ENCODE measurements around the gene FOXP1. TPM values are rescaled to one million over a fixed set of nuclear protein-coding genes. Genes with fewer than 3 reads are reported as not detected.

The FOXP1 gene
- total and polyA plus RNA-seq, 3 donors from 2014 or later: 37.8 to 105 (median 75.9) TPM

- H3K27me3 ChIP-seq: no peaks in the 10 kb centered on the region
- H3K4me3 ChIP-seq: no peak overlapping the region
- no peak overlapping the region for H3K27ac ChIP-seq
- 91 to 93% methylated on average over 10 of the region's 10 CpGs for WGBS, 2 donors
- H3K36me3 ChIP-seq (ENCODE audit: low read depth, missing control alignments): no peaks in the 10 kb centered on the region
- peaks cover 5% of the 10 kb centered on the region for H3K4me1 ChIP-seq
- H3K9me3 ChIP-seq: no peaks in the 10 kb centered on the region
- TF ChIP-seq POLR2A (IDR thresholded peaks at IDR 0.05) (no peak), CTCF (IDR thresholded peaks at IDR 0.05) (no peak)
- no peak for DNase-seq
- intact Hi-C loops (cut with DNase I; ENCODE audit: low total_unique reads): no loop called here
Measured at GRCh38 chr3:71503525-71504249, 79.8 kb downstream of the FOXP1 start.

- Histone ChIP-seq H3K27me3 (no peaks in the 10 kb centered on the region), H3K4me3 (no peak overlapping the region), H3K27ac (no peak overlapping the region), H3K4me1 (peaks cover 14% of the 10 kb centered on the region), H3K36me3 (ENCODE audit: low read depth, missing control alignments) (no peaks in the 10 kb centered on the region), H3K9me3 (no peaks in the 10 kb centered on the region)
- intact Hi-C loops (cut with DNase I; ENCODE audit: low total_unique reads): no loop called here
- TF ChIP-seq CTCF (IDR thresholded peaks at IDR 0.05): no peak
- no peak for TF ChIP-seq POLR2A (IDR thresholded peaks at IDR 0.05)
- DNase-seq: no peak
- 92 to 97% methylated on average over 5 of the region's 5 CpGs for WGBS, 2 donors
Measured at GRCh38 chr3:71502066-71502625, 81.4 kb downstream of the FOXP1 start.

- Histone ChIP-seq H3K27me3 (no peaks in the 10 kb centered on the region), H3K36me3 (ENCODE audit: low read depth, missing control alignments) (no peaks in the 10 kb centered on the region), H3K4me3 (no peak overlapping the region), H3K9me3 (no peaks in the 10 kb centered on the region), H3K4me1 (peaks cover 23% of the 10 kb centered on the region), H3K27ac (no peak overlapping the region)
- TF ChIP-seq CTCF (IDR thresholded peaks at IDR 0.05) (no peak), POLR2A (IDR thresholded peaks at IDR 0.05) (no peak)
- 88 to 92% methylated on average over 6 of the region's 6 CpGs for WGBS, 2 donors
- no peak for DNase-seq
- intact Hi-C loops (cut with DNase I; ENCODE audit: low total_unique reads): no loop called here
Measured at GRCh38 chr3:71500696-71501095, 82.8 kb downstream of the FOXP1 start.

GRCh38 chr3:71499227-71499876 is 84.2 kb downstream of the FOXP1 start:
- Histone ChIP-seq H3K36me3 (ENCODE audit: low read depth, missing control alignments) (no peaks in the 10 kb centered on the region), H3K27ac (no peak overlapping the region), H3K9me3 (no peaks in the 10 kb centered on the region), H3K27me3 (no peaks in the 10 kb centered on the region), H3K4me3 (no peak overlapping the region), H3K4me1 (peaks cover 25% of the 10 kb centered on the region)
- 72 to 88% methylated on average over 6 of the region's 6 CpGs for WGBS, 2 donors
- intact Hi-C loops (cut with DNase I; ENCODE audit: low total_unique reads): no loop called here
- peak; percentile 65 for DNase-seq
- TF ChIP-seq CTCF (IDR thresholded peaks at IDR 0.05) (no peak), POLR2A (IDR thresholded peaks at IDR 0.05) (no peak)
